ENCODE results near the gene EZH1. TPM values are rescaled to one million over a fixed set of nuclear protein-coding genes. Genes with fewer than 3 reads are reported as not detected.
"Not testable (repeated sequence)": the region's sequence is repeated elsewhere in the genome, so short reads cannot be mapped to it uniquely, and the experiment has no call there.

Gene EZH1
- total RNA-seq, 2 experiments from 2014 or later: 31.9 to 34.0 TPM

GRCh38 chr17:42780851-42781638 lies 36.2 kb upstream of the EZH1 start:
- peaks cover 47% of the 10 kb centered on the region for H3K27me3 Mint-ChIP-seq (ENCODE audit: low read depth)
- no peak for DNase-seq
- no peak overlapping the region for H3K4me3 Mint-ChIP-seq
- no peak overlapping the region for H3K27ac Mint-ChIP-seq
- peaks cover 19% of the 10 kb centered on the region for H3K36me3 Mint-ChIP-seq (ENCODE audit: low read depth)
- H3K4me1 Mint-ChIP-seq (ENCODE audit: low read depth): peaks cover 29% of the 10 kb centered on the region
- H3K9me3 Mint-ChIP-seq: no peaks in the 10 kb centered on the region
- intact Hi-C loops (cut with micrococcal nuclease): no loop called here
- CTCF ChIA-PET: interaction anchor here (1.0 kb wide), 1 partner anchor 41 kb away, joined by 3 read pairs; no protein-coding TSS in a partner anchor

- Mint-ChIP-seq H3K36me3 (ENCODE audit: low read depth) (peaks cover 26% of the 10 kb centered on the region), H3K27me3 (ENCODE audit: low read depth) (peaks cover 39% of the 10 kb centered on the region), H3K4me3 (no peak within 1 kb of the TSS), H3K27ac (no peak within 1 kb of the TSS), H3K9me3 (no peaks in the 10 kb centered on the region), H3K4me1 (ENCODE audit: low read depth) (peaks cover 24% of the 10 kb centered on the region)
- no peak for DNase-seq
- intact Hi-C loops (cut with micrococcal nuclease): no loop called here
- CTCF ChIA-PET: interaction anchor here (1.0 kb wide), 1 partner anchor 41 kb away, joined by 3 read pairs; no protein-coding TSS in a partner anchor
These were observed 35.4 kb upstream of the EZH1 start, which contains the start of gene WNK4 for GRCh38 chr17:42779936-42780850. Gene WNK4, plus strand, starts transcription at chr17:42780610. Its CDS starts 89 bp downstream, at chr17:42780699.

GRCh38 chr17:42779304-42779935 lies 34.6 kb upstream of the EZH1 start:
- CTCF ChIA-PET: no interaction called here
- no peak overlapping the region for H3K4me3 Mint-ChIP-seq
- DNase-seq: no peak
- H3K27ac Mint-ChIP-seq: no peak overlapping the region
- intact Hi-C loops (cut with micrococcal nuclease): no loop called here
- H3K4me1 Mint-ChIP-seq (ENCODE audit: low read depth): peaks cover 21% of the 10 kb centered on the region
- no peaks in the 10 kb centered on the region for H3K9me3 Mint-ChIP-seq
- peaks cover 32% of the 10 kb centered on the region for H3K27me3 Mint-ChIP-seq (ENCODE audit: low read depth)
- H3K36me3 Mint-ChIP-seq (ENCODE audit: low read depth): peaks cover 30% of the 10 kb centered on the region

- DNase-seq: no peak
- peaks cover 35% of the 10 kb centered on the region for H3K36me3 Mint-ChIP-seq (ENCODE audit: low read depth)
- H3K4me1 Mint-ChIP-seq (ENCODE audit: low read depth): peaks cover 25% of the 10 kb centered on the region
- no peaks in the 10 kb centered on the region for H3K9me3 Mint-ChIP-seq
- CTCF ChIA-PET: no interaction called here
- H3K27me3 Mint-ChIP-seq (ENCODE audit: low read depth): peaks cover 25% of the 10 kb centered on the region
- no peak overlapping the region for H3K4me3 Mint-ChIP-seq
- intact Hi-C loops (cut with micrococcal nuclease): no loop called here
- no peak overlapping the region for H3K27ac Mint-ChIP-seq
These were observed 33.7 kb upstream of the EZH1 start for GRCh38 chr17:42778570-42778969.

- no peak overlapping the region for H3K4me3 Mint-ChIP-seq
- CTCF ChIA-PET: interaction anchor here (0.6 kb wide), 1 partner anchor 692 kb away, joined by 4 read pairs; no protein-coding TSS in a partner anchor
- no peaks in the 10 kb centered on the region for H3K27me3 Mint-ChIP-seq (ENCODE audit: low read depth)
- intact Hi-C loops (cut with micrococcal nuclease): no loop called here
- H3K4me1 Mint-ChIP-seq (ENCODE audit: low read depth): peaks cover 25% of the 10 kb centered on the region
- no peak for DNase-seq
- H3K27ac Mint-ChIP-seq: no peak overlapping the region
- H3K9me3 Mint-ChIP-seq: no peaks in the 10 kb centered on the region
- H3K36me3 Mint-ChIP-seq (ENCODE audit: low read depth): peaks cover 38% of the 10 kb centered on the region
These were observed 30.8 kb upstream of the EZH1 start for GRCh38 chr17:42775534-42776098.

GRCh38 chr17:42774066-42774745 lies 29.4 kb upstream of the EZH1 start:
- CTCF ChIA-PET: interaction anchor here (0.6 to 2.5 kb wide), 6 partner anchors 11 to 196 kb away, joined by 3 to 11 read pairs (median 8); partner anchors contain the start of genes BECN1, PSMC3IP and RAMP2
- H3K4me3 Mint-ChIP-seq: peak overlapping the region; percentile 99
- H3K27me3 Mint-ChIP-seq (ENCODE audit: low read depth): no peaks in the 10 kb centered on the region
- H3K36me3 Mint-ChIP-seq (ENCODE audit: low read depth): peaks cover 31% of the 10 kb centered on the region
- no peak for DNase-seq
- H3K4me1 Mint-ChIP-seq (ENCODE audit: low read depth): peaks cover 25% of the 10 kb centered on the region
- intact Hi-C loops (cut with micrococcal nuclease): no loop called here
- no peaks in the 10 kb centered on the region for H3K9me3 Mint-ChIP-seq
- H3K27ac Mint-ChIP-seq: peak overlapping the region; percentile 92

GRCh38 chr17:42773290-42774035 lies 28.6 kb upstream of the EZH1 start, which contains the start of gene VPS25:
Gene VPS25, plus strand, starts transcription at chr17:42773449. Its CDS starts 27 bp downstream, at chr17:42773476.
- DNase-seq: peak; percentile 84
- Mint-ChIP-seq H3K4me3 (peak within 1 kb of the TSS; percentile 99), H3K27ac (peak within 1 kb of the TSS; percentile 92), H3K27me3 (ENCODE audit: low read depth) (no peaks in the 10 kb centered on the region), H3K9me3 (no peaks in the 10 kb centered on the region), H3K36me3 (ENCODE audit: low read depth) (peaks cover 30% of the 10 kb centered on the region), H3K4me1 (ENCODE audit: low read depth) (peaks cover 25% of the 10 kb centered on the region)
- CTCF ChIA-PET: interaction anchor here (0.6 to 2.5 kb wide), 8 partner anchors 10 to 195 kb away, joined by 3 to 11 read pairs (median 6); partner anchors contain the start of genes BECN1, PSMC3IP and RAMP2
- intact Hi-C loops (cut with micrococcal nuclease): no loop called here

GRCh38 chr17:42772945-42773289 lies 28.1 kb upstream of the EZH1 start:
- CTCF ChIA-PET: interaction anchor here (1.0 to 2.5 kb wide), 6 partner anchors 9 to 195 kb away, joined by 3 to 11 read pairs (median 8); partner anchors contain the start of genes PSMC3IP and RAMP2
- DNase-seq: no peak
- peak overlapping the region; percentile 99 for H3K4me3 Mint-ChIP-seq
- peaks cover 25% of the 10 kb centered on the region for H3K4me1 Mint-ChIP-seq (ENCODE audit: low read depth)
- H3K27me3 Mint-ChIP-seq (ENCODE audit: low read depth): no peaks in the 10 kb centered on the region
- peak overlapping the region; percentile 92 for H3K27ac Mint-ChIP-seq
- intact Hi-C loops (cut with micrococcal nuclease): no loop called here
- no peaks in the 10 kb centered on the region for H3K9me3 Mint-ChIP-seq
- peaks cover 29% of the 10 kb centered on the region for H3K36me3 Mint-ChIP-seq (ENCODE audit: low read depth)

GRCh38 chr17:42769964-42770363 lies 25.1 kb upstream of the EZH1 start:
- CTCF ChIA-PET; H3K9me3 Mint-ChIP-seq; H3K27me3 Mint-ChIP-seq (ENCODE audit: low read depth); H3K27ac Mint-ChIP-seq; DNase-seq; H3K4me3 Mint-ChIP-seq: not testable (repeated sequence)
- Mint-ChIP-seq H3K4me1 (ENCODE audit: low read depth) (peaks cover 25% of the 10 kb centered on the region), H3K36me3 (ENCODE audit: low read depth) (peaks cover 10% of the 10 kb centered on the region)
- intact Hi-C loops (cut with micrococcal nuclease): loop anchor here (10.0 kb wide), 1 partner anchor 65 kb away; no protein-coding TSS in a partner anchor

- H3K4me1 Mint-ChIP-seq (ENCODE audit: low read depth); CTCF ChIA-PET; H3K4me3 Mint-ChIP-seq; DNase-seq; H3K27ac Mint-ChIP-seq; H3K9me3 Mint-ChIP-seq; H3K36me3 Mint-ChIP-seq (ENCODE audit: low read depth): not testable (repeated sequence)
- H3K27me3 Mint-ChIP-seq (ENCODE audit: low read depth): peaks cover 16% of the 10 kb centered on the region
- intact Hi-C loops (cut with micrococcal nuclease): loop anchor here (10.0 kb wide), 1 partner anchor 63 kb away; no protein-coding TSS in a partner anchor
These were observed 23.2 kb upstream of the EZH1 start for GRCh38 chr17:42768006-42768405.

Data from activated naive CD4-positive, alpha-beta T cell treated with anti-CD3 and anti-CD28 coated beads for 36 hours (primary cell).